ENCODE results near the gene ROR1. TPM values are rescaled to one million over a fixed set of nuclear protein-coding genes. Genes with fewer than 3 reads are reported as not detected.

The ROR1 gene
- total RNA-seq, 1 donor from 2014 or later: 2.0 TPM

Small RNAs within 50 kb of the gene (small RNA-seq; reads per million reads assigned to genes)
- gene RF00019: not detected
- gene RNU6-809P: not detected

Other genes starting within 250 kb of the ROR1 start
- gene PGM1, start 180.6 kb upstream of the ROR1 start, total RNA-seq: 17.9 TPM